ENCODE results near the gene KCNK18.
"Not testable (repeated sequence)": the region's sequence is repeated elsewhere in the genome, so short reads cannot be mapped to it uniquely, and the experiment has no call there.

Gene KCNK18

GRCh38 chr10:117226813-117227451 lies 29.6 kb downstream of the KCNK18 start:
- H3K79me2 ChIP-seq (ENCODE audit: insufficient read depth, low read length) = no peaks in the 10 kb centered on the region
- no peak overlapping the region for H2AFZ ChIP-seq (ENCODE audit: low read length)
- no peak overlapping the region for H3K4me3 ChIP-seq (ENCODE audit: low read depth, low read length, poor library complexity, severe bottlenecking)
- no peak overlapping the region for H3K9ac ChIP-seq (ENCODE audit: low read length)
- TF ChIP-seq, protein P1, sequence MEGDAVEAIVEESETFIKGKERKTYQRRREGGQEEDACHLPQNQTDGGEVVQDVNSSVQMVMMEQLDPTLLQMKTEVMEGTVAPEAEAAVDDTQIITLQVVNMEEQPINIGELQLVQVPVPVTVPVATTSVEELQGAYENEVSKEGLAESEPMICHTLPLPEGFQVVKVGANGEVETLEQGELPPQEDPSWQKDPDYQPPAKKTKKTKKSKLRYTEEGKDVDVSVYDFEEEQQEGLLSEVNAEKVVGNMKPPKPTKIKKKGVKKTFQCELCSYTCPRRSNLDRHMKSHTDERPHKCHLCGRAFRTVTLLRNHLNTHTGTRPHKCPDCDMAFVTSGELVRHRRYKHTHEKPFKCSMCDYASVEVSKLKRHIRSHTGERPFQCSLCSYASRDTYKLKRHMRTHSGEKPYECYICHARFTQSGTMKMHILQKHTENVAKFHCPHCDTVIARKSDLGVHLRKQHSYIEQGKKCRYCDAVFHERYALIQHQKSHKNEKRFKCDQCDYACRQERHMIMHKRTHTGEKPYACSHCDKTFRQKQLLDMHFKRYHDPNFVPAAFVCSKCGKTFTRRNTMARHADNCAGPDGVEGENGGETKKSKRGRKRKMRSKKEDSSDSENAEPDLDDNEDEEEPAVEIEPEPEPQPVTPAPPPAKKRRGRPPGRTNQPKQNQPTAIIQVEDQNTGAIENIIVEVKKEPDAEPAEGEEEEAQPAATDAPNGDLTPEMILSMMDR (IDR thresholded peaks at IDR 0.05; ENCODE audit: low read length) = peak; percentile 66
- no peak for TF ChIP-seq EZH2 (IDR thresholded peaks at IDR 0.05; ENCODE audit: borderline replicate concordance, low read length)
- no peaks in the 10 kb centered on the region for H3F3A ChIP-seq (ENCODE audit: insufficient read depth, low read length)
- H3K27me3 ChIP-seq (ENCODE audit: insufficient read depth, low read length) = no peaks in the 10 kb centered on the region; the same call in 1 of the 2 replicates
- no peaks in the 10 kb centered on the region for H4K20me1 ChIP-seq (ENCODE audit: insufficient read depth, low read length)
- H3K4me1 ChIP-seq (ENCODE audit: insufficient read depth, low read length, severe bottlenecking) = no peaks in the 10 kb centered on the region
- H3K9me2 ChIP-seq (ENCODE audit: low read depth, low read length) = no peaks in the 10 kb centered on the region
- no peak overlapping the region for H3K4me2 ChIP-seq (ENCODE audit: low read length)
- H3K9me3 ChIP-seq (ENCODE audit: low read length) = no peaks in the 10 kb centered on the region
- no peaks in the 10 kb centered on the region for H3K36me3 ChIP-seq (ENCODE audit: insufficient read depth, low read length)
- H3K27ac ChIP-seq (ENCODE audit: low read depth, low read length, poor library complexity, severe bottlenecking) = no peak overlapping the region

DNA sequence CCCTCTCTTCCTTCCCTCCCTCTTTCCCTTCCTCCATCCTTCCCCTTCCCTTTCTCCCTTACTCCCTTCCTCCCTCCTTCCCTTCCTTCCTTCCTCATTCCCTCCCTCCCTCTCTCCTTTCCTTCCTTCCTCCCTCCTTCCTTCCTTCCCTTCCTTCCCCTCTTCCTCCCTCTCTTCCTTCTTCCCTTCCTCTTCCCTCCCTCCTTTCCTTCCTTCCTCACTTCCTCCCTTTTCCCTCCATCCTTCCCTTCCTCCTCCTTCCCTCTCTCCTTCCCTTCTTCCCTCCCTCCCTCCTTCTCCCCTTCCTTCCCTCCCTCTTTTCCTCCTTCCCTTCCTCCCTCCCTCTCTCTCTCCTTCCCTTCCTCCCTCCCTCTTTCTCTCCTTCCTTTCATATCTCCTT lies 30.9 kb downstream of the KCNK18 start:
- Histone ChIP-seq H3K4me3 (ENCODE audit: low read depth, low read length, poor library complexity, severe bottlenecking) (no peak overlapping the region), H2AFZ (ENCODE audit: low read length) (no peak overlapping the region)
- no peak for TF ChIP-seq EZH2 (IDR thresholded peaks at IDR 0.05; ENCODE audit: borderline replicate concordance, low read length)
- TF ChIP-seq, protein P1 (IDR thresholded peaks at IDR 0.05; ENCODE audit: low read length) = no peak

DNA sequence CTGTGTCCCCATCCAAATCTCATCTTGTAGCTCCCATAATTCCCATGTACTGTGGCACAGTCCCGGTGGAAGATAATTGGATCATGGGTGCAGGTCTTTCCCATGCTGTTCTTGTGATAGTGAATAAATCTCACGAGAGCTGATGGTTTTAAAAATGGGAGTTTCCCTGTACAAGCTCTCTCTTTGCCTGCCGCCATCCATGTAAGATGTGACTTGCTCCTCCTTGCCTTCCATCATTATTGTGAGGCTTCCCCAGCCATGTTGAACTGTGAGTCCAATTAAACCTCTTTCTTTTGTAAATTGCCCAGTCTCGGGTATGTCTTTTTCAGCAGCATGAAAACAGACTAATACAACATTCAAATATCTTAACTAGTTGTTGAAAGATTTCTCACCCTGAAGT lies 32.8 kb downstream of the KCNK18 start:
- not testable (repeated sequence) for H3K9me3 ChIP-seq (ENCODE audit: low read length); H3K27ac ChIP-seq (ENCODE audit: low read depth, low read length, poor library complexity, severe bottlenecking); H3K9ac ChIP-seq (ENCODE audit: low read length); H3F3A ChIP-seq (ENCODE audit: insufficient read depth, low read length); H3K4me2 ChIP-seq (ENCODE audit: low read length); H3K79me2 ChIP-seq (ENCODE audit: insufficient read depth, low read length); H2AFZ ChIP-seq (ENCODE audit: low read length); H4K20me1 ChIP-seq (ENCODE audit: insufficient read depth, low read length); H3K27me3 ChIP-seq (ENCODE audit: insufficient read depth, low read length); H3K4me3 ChIP-seq (ENCODE audit: low read depth, low read length, poor library complexity, severe bottlenecking); H3K4me1 ChIP-seq (ENCODE audit: insufficient read depth, low read length, severe bottlenecking); H3K9me2 ChIP-seq (ENCODE audit: low read depth, low read length); H3K36me3 ChIP-seq (ENCODE audit: insufficient read depth, low read length)

More for the DNA sequence above, 30.9 kb downstream of the KCNK18 start:
- H3K79me2 ChIP-seq (ENCODE audit: insufficient read depth, low read length) = no peaks in the 10 kb centered on the region
- H3K27me3 ChIP-seq (ENCODE audit: insufficient read depth, low read length) = no peaks in the 10 kb centered on the region; the same call in 1 of the 2 replicates
- no peaks in the 10 kb centered on the region for H3K36me3 ChIP-seq (ENCODE audit: insufficient read depth, low read length)
- H3K27ac ChIP-seq (ENCODE audit: low read depth, low read length, poor library complexity, severe bottlenecking) = no peak overlapping the region
- no peak overlapping the region for H3K9ac ChIP-seq (ENCODE audit: low read length)
- no peaks in the 10 kb centered on the region for H3K9me3 ChIP-seq (ENCODE audit: low read length)
- H3K4me1 ChIP-seq (ENCODE audit: insufficient read depth, low read length, severe bottlenecking) = no peaks in the 10 kb centered on the region
- no peaks in the 10 kb centered on the region for H4K20me1 ChIP-seq (ENCODE audit: insufficient read depth, low read length)
- no peaks in the 10 kb centered on the region for H3K9me2 ChIP-seq (ENCODE audit: low read depth, low read length)
- H3F3A ChIP-seq (ENCODE audit: insufficient read depth, low read length) = no peaks in the 10 kb centered on the region
- H3K4me2 ChIP-seq (ENCODE audit: low read length) = no peak overlapping the region

DNA sequence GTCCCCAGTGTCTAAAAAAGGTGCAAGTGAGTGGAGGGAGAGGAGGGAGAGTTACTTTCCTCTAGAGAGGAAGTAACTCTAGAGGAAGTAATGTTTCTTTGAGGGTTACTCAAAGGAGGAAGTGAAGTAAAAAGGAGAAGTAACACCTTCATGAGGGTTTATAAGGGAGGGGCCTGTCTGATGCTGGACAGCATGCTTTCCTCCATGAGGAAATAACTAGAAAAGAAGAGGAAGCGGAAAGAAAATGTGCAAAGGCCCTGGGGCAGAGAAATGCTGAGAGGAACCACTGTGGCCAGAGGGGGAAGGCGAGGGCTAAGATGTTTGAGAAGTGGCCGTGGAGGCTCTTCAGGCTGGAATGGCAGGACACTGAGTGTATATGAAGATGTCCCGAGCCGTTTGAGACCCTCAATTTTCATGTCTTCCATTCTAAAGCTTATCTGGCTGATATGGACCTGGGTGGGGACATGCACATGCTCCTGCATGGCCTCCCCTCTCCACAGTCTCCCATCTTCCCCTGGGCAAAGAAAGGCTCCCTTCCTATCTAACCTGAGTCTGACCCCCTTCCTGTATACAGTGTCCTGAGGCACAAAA lies 40.2 kb downstream of the KCNK18 start:
- Histone ChIP-seq H3K9ac (ENCODE audit: low read length) (no peak overlapping the region), H3K4me1 (ENCODE audit: insufficient read depth, low read length, severe bottlenecking) (no peaks in the 10 kb centered on the region), H3K9me2 (ENCODE audit: low read depth, low read length) (no peaks in the 10 kb centered on the region), H3K4me3 (ENCODE audit: low read depth, low read length, poor library complexity, severe bottlenecking) (no peak overlapping the region), H3K4me2 (ENCODE audit: low read length) (no peak overlapping the region), H3F3A (ENCODE audit: insufficient read depth, low read length) (no peaks in the 10 kb centered on the region), H2AFZ (ENCODE audit: low read length) (no peak overlapping the region), H3K79me2 (ENCODE audit: insufficient read depth, low read length) (no peaks in the 10 kb centered on the region), H3K9me3 (ENCODE audit: low read length) (no peaks in the 10 kb centered on the region), H4K20me1 (ENCODE audit: insufficient read depth, low read length) (no peaks in the 10 kb centered on the region), H3K27ac (ENCODE audit: low read depth, low read length, poor library complexity, severe bottlenecking) (no peak overlapping the region), H3K27me3 (ENCODE audit: insufficient read depth, low read length) (no peaks in the 10 kb centered on the region), H3K36me3 (ENCODE audit: insufficient read depth, low read length) (no peaks in the 10 kb centered on the region)
- TF ChIP-seq, protein P1 (IDR thresholded peaks at IDR 0.05; ENCODE audit: low read length) = no peak
- TF ChIP-seq EZH2 (IDR thresholded peaks at IDR 0.05; ENCODE audit: borderline replicate concordance, low read length) = no peak
